Esophagus mucosa (tissue), 1 donor: Measurements from ENCODE around the gene PHC2. TPM values are rescaled to one million over a fixed set of nuclear protein-coding genes. Genes with fewer than 3 reads are reported as not detected.

Experiments
- ATAC-seq: fragments of 200-7000 bp; cut with Tn5 transposase; one replicate; pipeline ENCODE4 v1.9.1; 2020
- total RNA-seq: library from RNA; stranded (reverse); gene quantifications from one replicate; pipeline ENCODE4 v1.2.4, GENCODE V29; 2023
- donor health status: DM: yes; HTN: yes; CAD: no.

PHC2 gene
- total RNA-seq, 1 donor from 2014 or later: 28.6 TPM

DNA sequence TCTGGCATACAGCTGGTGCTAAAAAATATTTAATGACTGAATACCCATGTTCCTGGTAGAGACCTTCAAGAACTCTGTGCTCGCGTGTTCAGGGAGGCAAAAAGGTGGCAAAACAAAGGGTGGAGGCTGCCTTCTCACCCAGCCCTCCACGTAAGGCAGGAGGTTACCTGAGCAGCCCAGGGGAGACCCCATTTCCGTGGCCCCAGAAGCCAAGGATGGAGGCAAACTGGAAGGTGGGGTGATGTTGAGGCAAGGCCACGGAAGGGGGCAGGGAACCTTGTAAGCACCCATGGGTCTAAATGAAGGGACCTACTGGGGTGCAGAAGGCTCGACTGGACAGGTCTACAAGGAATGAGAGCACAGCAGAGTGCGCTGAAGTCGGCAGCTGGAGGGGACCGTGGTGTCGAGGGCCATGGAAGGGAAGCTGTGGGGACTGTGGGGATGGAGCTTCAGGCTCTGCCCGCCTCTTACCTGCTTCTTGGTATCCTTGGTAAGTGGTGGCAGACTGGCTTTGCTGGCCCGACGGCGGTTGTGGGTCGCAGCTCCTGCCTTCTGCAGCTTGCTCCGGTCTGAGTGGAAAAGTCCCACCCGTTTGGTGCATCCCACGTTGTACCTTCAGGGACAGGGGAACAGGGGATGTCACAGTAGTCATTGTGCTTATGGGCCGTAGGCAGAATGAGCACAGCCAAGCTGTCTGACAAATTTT is 101.1 kb downstream of the PHC2 start:
- ATAC-seq: no peak

GRCh38 chr1:33328817-33329216 is 102.1 kb downstream of the PHC2 start:
- ATAC-seq: no peak

DNA sequence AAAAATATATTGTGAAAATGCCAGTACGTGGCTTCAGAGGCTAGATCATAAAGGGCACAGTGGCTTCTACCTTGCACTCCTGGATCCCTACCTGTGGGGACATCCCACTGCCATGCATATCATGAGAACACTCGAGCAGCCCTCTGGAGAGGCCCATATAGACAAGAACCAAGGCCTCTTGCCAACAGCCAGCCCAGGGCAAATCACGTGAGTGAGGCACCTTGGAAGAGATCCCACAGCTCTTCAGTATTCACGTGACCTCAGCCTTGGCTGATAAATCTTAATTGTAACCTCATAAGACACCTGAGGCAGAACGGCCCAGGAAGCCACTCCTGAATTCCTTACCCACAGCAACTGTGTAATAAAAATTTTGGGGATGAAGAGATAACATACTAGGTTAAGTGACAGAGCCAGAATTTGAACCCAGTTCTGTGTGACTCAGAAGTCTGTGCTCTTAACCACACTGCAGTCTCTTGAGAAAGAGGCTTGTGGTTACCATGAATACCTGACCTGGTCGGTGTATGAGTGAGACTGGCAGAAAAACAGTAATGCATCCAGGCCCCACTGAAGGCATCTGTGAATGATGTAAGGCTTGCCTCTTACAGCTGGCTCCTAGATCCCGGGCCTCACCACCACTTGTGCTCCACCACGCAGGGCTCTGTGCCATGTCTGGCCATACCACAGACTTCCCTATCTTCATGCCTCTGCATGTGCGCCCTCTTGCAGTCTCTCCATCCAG is 103.1 kb downstream of the PHC2 start:
- ATAC-seq: peak; percentile 46

DNA sequence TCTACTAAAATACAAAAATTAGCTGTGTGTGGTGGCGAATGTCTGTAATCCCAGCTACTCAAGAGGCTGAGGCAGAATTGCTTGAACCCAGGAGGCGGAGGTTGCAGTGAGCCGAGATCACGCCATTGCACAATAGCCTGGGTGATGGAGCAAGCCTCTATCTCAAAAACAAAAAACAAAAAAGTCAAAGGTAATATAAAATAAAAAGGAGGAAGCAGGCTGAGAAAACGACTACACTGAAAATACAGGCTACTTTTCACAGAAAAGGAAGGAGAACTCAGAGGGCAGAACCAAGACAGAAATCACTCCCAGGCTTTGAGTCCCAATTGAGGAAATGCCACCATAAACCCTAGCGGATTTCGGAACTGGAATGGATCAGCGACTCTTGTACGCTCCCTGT is 104.1 kb downstream of the PHC2 start:
- ATAC-seq: no peak

DNA sequence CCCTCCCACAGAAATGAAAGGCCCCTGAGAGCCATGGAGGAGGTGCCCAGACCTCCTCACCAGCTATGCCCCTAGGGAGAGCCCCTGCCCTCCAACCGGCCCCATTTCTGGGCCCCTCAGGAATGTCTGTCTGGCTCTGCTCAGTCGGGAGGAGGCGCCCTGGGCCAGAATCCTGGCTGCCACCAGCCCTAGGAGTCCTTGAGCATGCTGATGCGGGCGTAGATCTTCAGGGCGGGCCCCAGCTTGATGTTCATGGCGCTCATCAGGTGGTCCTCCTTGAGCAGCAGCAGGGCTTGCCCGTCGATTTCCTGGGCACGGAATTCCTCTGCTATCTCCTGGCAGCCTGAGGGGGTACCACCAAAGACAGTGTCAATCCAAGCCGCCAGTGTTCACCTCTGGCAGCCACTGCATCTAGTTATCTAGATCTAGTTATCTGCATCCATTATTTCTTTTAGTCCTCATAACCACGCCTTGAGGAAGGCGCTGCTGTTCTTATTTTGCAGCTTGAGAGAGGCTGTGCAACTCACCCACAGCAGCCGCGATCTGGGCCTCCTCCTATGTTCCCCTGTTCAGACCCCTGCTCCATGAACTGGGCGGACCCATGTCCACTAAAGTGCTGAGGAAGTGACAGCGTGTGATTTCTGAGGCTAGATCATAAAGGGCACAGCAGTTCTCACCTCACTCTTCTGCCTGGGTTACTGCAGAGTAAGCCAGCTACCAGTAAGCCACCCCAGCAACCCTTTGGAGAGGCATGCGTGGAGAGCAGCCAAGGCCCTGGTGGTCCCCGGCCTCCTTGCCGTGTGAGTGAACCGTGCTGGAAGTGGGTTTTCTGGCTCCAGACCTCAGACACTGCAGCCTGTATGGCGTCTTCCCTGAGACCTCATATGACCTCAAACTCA is 106.0 kb downstream of the PHC2 start:
- no peak for ATAC-seq

GRCh38 chr1:33323663-33324477 is 107.0 kb downstream of the PHC2 start:
- ATAC-seq: no peak

DNA sequence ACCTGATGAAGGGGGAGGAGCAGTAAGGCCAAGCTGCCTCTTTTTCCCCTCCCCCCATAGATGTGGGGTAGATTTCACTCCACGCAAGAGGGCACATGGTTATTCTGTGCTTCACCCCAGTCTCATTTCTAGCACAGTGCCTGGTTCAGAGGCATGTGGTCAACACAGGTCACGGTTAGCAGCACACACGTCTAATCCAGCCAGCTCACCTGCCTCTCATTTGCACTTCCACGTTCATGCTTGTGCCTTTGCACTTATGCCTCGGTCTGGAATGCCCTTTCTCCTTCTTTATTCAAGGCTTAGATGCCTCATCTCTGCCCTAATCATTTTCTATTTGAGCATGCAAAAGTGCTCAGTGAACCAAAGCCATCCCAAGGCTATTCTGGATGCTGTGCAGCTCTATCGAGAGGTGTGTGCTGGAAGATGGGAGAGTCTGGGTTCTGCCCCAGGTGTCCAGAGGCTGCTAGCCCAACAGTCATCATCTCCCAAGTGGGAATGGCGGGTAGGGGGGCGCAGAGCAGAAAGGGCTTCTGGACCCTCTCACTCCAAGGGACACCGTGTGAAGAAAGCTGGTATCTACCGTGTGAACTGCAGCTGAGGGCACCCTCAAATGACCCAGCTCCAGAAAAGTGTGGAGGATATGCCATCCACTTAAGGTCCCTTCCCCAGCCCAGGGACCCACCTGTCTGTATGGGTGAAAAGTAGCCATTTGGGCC is 107.9 kb downstream of the PHC2 start:
- no peak for ATAC-seq

- ATAC-seq: no peak
Observed at GRCh38 chr1:33322109-33322508, 108.8 kb downstream of the PHC2 start.

DNA sequence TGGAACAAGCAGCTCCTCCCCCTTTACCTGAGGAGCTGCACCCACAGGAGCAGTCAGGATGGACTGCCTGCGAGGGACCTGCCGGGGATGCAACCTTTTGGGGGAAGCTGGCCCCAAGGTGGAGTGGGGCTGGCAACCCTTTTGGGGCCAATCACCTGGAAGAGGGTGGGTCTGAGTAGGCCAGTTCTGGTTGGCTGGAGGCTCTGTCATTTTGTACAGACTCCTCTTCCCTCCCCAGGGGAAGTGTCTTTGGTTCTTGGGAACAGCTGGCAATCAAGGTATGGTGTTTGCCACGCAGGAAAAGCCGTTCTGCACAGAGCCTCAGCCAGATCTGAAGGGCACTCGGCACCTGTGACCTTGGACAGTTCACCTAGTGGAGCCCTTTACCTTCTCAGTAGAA is 109.7 kb downstream of the PHC2 start:
- no peak for ATAC-seq

DNA sequence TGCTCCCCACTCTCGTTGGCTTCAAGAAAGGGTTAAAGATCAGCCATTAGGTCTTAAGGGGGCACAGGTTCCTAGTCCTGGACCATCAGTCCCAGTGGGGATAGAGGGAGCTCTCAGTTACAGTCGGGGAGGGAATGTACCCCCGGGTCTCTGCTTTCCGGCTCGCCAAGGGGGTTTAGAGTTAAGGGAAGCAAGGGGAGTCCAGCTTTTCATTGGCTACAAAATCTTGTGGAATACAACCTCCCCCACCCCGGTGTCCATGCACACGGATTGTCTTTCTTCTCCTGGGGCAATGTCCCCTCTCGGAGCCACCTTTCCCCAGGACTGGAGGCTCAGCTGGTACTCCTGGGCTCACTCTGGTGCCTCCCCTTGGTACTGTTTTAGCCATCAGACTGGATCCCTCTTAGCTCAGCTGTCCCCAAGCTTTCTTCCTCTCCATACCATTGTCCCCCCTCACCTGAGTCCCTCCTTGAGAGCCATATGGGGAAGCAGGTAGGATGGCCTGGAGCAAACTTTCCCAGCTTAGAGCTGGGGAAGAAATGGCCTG is 110.2 kb downstream of the PHC2 start, which contains the start of gene A3GALT2:
Gene A3GALT2, minus strand, starts transcription at position 480 of the 547 bp plus-strand sequence. Its CDS starts 0 bp downstream, at position 480.
- no peak for ATAC-seq

GRCh38 chr1:33319949-33320618 is 110.8 kb downstream of the PHC2 start:
- peak; percentile 9 for ATAC-seq

GRCh38 chr1:33319186-33319948 is 111.5 kb downstream of the PHC2 start:
- ATAC-seq: no peak

DNA sequence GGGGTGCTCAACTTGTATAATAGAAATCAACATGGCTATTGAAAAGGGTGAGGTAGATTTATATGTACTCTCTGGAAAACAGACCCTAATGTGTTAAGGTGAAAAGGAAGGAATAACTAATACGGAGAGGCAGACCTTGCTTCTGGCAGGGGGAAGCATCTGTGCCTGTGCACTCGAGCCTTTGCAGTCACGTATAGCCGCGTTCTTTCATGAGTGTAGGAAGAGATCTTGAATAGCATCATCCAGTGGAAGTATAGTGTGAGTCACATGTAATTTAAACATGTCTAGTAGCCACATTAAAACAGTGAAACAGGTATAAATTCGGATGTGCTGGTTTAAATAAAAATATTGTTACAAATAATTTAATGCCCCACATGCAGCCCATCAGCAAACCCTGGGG is 112.9 kb downstream of the PHC2 start:
- ATAC-seq: no peak

GRCh38 chr1:33317354-33317753 is 113.5 kb downstream of the PHC2 start:
- ATAC-seq: no peak

- ATAC-seq: no peak
Observed at GRCh38 chr1:33316601-33317000, 114.3 kb downstream of the PHC2 start.

DNA sequence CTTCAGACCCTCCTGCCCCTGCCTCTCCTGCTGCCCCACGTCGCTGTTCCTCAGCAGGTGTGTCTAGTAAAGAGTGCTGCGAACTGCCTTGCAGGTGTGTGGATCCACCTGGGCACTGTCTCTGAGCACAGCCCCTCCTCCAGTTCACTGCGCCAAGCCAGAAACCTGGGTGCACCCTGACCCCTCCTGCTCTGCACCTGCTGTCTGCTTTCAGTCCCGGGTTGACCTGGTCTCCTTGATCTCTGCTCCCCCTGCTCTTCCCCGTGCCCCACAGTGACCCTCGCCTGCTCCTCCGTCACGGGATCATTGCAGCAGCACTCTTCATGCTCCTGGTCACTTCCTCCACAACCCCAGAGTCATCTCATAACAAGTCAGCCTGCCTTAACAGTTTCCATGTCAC is 116.5 kb downstream of the PHC2 start:
- ATAC-seq: no peak

DNA sequence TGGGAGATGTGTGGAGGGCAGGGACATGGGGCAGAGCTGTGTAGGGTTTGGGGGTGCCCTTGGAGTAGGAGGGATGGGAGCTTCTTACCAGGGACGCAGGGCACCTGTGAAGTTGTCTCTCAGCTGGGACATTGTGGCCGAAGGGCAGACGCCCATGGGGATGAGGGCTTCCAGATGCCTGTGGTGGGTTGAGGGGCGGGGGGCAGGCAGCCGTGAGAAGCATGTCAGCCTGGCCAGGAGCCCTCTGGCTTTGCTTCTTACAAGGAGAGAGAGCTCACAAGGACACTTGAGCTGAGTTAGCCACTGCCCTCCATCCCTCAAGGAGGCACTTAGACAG is 118.5 kb downstream of the PHC2 start:
- no peak for ATAC-seq

- ATAC-seq: no peak
Observed at GRCh38 chr1:33311706-33312412, 119.0 kb downstream of the PHC2 start.

- no peak for ATAC-seq
Observed at GRCh38 chr1:33310702-33311101, 120.2 kb downstream of the PHC2 start.
